ENCODE results near the gene DNAJC8.

The DNAJC8 gene

GRCh38 chr1:28170001-28170596 is 62.7 kb downstream of the DNAJC8 start:
- DNase-seq, result no peak

GRCh38 chr1:28163496-28164161 is 69.2 kb downstream of the DNAJC8 start:
- no peak for DNase-seq

DNA sequence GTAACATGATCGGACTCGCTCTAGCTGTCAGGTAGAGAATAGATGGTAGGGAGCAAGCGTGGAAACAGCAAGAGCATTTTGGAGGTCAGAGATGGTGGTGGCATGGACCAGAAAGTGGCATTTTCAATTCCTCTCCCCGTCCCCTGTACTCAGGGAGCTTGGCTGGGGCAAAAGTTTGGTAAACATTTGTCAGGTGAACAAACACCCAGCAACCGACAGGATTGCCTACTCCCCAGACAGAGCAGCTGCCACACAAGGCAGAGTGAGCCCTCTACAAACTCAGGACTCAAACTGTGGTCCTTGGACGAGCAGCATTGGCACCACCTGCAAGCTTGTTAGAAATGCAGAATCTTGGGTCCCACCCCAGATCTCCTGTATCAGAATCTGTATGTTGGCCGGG is 70.7 kb downstream of the DNAJC8 start:
- no peak for DNase-seq

- no peak for DNase-seq
Observed at GRCh38 chr1:28161751-28162150, 71.1 kb downstream of the DNAJC8 start.

DNA sequence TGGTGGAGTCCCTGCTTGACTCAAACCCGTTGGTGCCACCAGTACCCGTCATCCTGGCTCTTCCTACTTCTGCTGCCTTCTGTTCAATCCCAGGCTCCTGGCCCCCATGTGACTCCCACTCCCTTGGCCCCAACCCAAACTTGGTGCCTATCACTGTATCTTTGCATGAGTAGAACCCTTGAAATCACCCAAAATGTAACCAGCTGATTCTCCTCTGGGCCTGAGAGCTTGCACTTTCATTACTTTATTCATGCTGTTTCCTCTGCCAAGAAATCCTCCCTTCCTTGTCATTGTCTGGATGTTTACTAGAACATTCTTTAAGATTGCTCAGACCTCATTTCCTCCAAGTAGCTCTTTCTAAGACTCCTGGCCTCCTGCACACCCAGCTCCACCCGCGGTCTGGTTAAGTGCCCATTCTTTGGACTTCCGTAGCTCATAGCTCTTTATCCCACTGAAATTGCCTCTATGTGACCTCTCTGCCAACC is 72.0 kb downstream of the DNAJC8 start:
- no peak for DNase-seq

DNA sequence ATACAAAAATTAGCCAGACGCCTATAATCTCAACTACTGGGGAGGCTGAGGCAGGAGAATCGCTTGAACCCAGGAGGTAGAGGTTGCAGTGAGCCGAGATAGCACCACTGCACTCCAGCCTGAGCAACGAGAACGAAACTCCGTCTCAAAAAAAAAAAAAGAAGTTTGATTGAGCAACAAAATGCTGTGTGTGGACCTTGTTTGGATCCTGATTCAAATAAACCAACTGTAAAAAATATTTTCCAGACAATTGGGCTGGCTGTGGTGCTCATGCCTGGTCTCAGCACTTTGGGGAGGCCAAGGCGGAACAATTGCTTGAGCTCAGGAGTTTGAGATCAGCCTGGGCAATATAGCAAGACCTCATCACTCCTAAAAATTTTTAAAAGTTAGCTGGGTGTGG is 73.1 kb downstream of the DNAJC8 start:
- DNase-seq, result no peak

DNA sequence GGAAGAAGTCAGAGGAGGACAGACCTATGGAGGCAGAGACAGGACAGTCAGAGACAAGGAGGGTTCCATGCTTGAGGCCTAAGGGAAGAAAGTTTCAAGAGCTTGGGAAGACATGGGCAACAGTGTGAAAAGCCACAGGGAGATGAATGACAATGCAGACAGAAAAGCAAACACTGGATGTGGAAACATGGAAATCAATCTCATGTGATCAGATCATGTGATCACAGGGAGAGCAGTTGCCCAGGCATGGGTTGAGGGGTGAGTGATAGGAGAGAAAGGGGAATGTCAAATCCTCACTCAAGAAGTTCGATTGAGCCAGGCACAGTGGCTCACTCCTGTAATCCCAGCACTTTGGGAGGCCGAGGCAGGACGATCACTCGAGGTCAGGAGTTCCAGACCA is 73.6 kb downstream of the DNAJC8 start:
- DNase-seq, result no peak

- DNase-seq, result no peak
Observed at GRCh38 chr1:28157894-28158293, 74.9 kb downstream of the DNAJC8 start.

GRCh38 chr1:28156821-28157220 is 76.0 kb downstream of the DNAJC8 start:
- no peak for DNase-seq

GRCh38 chr1:28155628-28156027 is 77.2 kb downstream of the DNAJC8 start:
- no peak for DNase-seq

DNA sequence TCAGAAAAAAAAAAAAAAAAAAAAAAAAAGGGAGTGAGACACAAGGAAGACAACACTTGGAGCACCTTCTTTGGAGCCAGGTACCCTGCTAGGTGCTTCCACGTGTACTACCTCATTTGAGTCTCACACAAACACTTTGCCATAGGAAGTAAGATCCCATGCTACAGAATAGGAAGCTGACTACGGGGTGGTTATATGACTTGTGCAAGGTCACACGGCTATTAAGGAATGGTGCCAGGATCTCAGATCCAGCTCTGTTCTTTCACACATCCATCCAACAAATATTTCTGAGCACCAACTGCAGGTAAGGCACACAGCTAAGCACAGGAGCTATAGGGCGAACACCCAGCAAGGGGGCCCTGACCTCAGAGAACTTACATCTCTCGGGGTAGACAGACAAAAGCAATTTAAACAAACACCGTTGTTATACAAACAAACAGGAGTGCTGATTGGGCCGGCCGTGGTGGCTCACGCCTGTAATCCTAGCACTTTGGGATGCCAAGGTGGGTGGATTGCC is 78.7 kb downstream of the DNAJC8 start:
- DNase-seq, result no peak
